ENCODE data around the gene KCNT2.

DNA sequence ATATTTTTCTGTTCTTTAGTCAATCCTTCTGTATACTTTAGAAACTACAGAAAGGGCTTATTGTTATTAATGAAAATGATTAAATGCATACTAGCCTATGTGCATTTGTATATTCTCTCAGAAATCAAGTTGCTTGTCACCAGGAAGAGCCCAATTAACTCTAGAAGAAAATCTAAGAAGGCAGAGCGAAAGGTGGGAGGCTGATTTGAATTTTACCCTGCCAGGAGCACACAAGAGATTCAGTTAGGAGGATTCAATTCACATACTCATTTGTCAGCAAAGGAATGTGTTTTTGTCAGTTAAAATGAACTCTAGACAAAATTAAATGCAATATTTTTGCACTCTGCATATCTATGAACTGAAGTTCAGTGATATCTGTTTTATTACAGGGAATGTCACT, 411.8 kb downstream of the KCNT2 start:
- TF ChIP-seq EP300 (conservative IDR thresholded peaks at IDR 0.05; ENCODE audit: poor library complexity, severe bottlenecking): no peak
- no peak for TF ChIP-seq RAD21 (conservative IDR thresholded peaks at IDR 0.05)
- no peak for TF ChIP-seq SMC3 (conservative IDR thresholded peaks at IDR 0.05; ENCODE audit: poor library complexity)
- TF ChIP-seq, protein P1, sequence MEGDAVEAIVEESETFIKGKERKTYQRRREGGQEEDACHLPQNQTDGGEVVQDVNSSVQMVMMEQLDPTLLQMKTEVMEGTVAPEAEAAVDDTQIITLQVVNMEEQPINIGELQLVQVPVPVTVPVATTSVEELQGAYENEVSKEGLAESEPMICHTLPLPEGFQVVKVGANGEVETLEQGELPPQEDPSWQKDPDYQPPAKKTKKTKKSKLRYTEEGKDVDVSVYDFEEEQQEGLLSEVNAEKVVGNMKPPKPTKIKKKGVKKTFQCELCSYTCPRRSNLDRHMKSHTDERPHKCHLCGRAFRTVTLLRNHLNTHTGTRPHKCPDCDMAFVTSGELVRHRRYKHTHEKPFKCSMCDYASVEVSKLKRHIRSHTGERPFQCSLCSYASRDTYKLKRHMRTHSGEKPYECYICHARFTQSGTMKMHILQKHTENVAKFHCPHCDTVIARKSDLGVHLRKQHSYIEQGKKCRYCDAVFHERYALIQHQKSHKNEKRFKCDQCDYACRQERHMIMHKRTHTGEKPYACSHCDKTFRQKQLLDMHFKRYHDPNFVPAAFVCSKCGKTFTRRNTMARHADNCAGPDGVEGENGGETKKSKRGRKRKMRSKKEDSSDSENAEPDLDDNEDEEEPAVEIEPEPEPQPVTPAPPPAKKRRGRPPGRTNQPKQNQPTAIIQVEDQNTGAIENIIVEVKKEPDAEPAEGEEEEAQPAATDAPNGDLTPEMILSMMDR (IDR thresholded peaks at IDR 0.05; ENCODE audit: poor library complexity, severe bottlenecking): no peak
- TF ChIP-seq EZH2 (IDR thresholded peaks at IDR 0.05; ENCODE audit: borderline replicate concordance, insufficient read depth, low read length, poor library complexity, severe bottlenecking): no peak
- TF ChIP-seq MXI1 (conservative IDR thresholded peaks at IDR 0.05; ENCODE audit: poor library complexity, severe bottlenecking): no peak
- TF ChIP-seq, protein P2, sequence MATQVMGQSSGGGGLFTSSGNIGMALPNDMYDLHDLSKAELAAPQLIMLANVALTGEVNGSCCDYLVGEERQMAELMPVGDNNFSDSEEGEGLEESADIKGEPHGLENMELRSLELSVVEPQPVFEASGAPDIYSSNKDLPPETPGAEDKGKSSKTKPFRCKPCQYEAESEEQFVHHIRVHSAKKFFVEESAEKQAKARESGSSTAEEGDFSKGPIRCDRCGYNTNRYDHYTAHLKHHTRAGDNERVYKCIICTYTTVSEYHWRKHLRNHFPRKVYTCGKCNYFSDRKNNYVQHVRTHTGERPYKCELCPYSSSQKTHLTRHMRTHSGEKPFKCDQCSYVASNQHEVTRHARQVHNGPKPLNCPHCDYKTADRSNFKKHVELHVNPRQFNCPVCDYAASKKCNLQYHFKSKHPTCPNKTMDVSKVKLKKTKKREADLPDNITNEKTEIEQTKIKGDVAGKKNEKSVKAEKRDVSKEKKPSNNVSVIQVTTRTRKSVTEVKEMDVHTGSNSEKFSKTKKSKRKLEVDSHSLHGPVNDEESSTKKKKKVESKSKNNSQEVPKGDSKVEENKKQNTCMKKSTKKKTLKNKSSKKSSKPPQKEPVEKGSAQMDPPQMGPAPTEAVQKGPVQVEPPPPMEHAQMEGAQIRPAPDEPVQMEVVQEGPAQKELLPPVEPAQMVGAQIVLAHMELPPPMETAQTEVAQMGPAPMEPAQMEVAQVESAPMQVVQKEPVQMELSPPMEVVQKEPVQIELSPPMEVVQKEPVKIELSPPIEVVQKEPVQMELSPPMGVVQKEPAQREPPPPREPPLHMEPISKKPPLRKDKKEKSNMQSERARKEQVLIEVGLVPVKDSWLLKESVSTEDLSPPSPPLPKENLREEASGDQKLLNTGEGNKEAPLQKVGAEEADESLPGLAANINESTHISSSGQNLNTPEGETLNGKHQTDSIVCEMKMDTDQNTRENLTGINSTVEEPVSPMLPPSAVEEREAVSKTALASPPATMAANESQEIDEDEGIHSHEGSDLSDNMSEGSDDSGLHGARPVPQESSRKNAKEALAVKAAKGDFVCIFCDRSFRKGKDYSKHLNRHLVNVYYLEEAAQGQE (IDR thresholded peaks at IDR 0.05; ENCODE audit: borderline replicate concordance): no peak
- TF ChIP-seq TAF1 (IDR thresholded peaks at IDR 0.05; ENCODE audit: low read depth): no peak

Measured in neural cell (in vitro differentiated cells).